Measurements from ENCODE around the gene NCBP2L. TPM values are rescaled to one million over a fixed set of nuclear protein-coding genes. Genes with fewer than 3 reads are reported as not detected.

NCBP2L gene
- polyA plus RNA-seq, 3 donors = not detected

GRCh38 chrX:107823456-107823855, 45.9 kb downstream of the NCBP2L start:
- Histone ChIP-seq H3K4me3 (replicated peaks in 1 of 3; ENCODE audit: low read depth in 2 of 3, low read length in 3 of 3) (no peak overlapping the region), H3K79me2 (ENCODE audit: insufficient read depth, low read length) (no peaks in the 10 kb centered on the region), H4K20me1 (ENCODE audit: insufficient read depth, low read length) (no peaks in the 10 kb centered on the region), H3K27ac (ENCODE audit: low read depth in 1 of 2, low read length in 2 of 2) (no peak overlapping the region), H3K4me2 (replicated peaks; ENCODE audit: extremely low read depth, low read length, poor library complexity, severe bottlenecking) (no peak overlapping the region), H3K36me3 (replicated peaks in 1 of 2; ENCODE audit: control insufficient read depth in 1 of 2, insufficient read depth in 2 of 2, low read length in 2 of 2) (no peaks in the 10 kb centered on the region), H3K4me1 (ENCODE audit: control insufficient read depth in 1 of 2, insufficient read depth in 2 of 2, low read length in 2 of 2) (peaks cover 5 to 6% of the 10 kb centered on the region in 2 donors), H3K9ac (ENCODE audit: insufficient read depth, low read length, poor library complexity, severe bottlenecking) (no peak overlapping the region), H3K27me3 (ENCODE audit: control insufficient read depth in 2 of 2, insufficient read depth in 2 of 2, low read length in 2 of 2) (peaks cover 22 to 35% of the 10 kb centered on the region in 2 donors), H2AFZ (ENCODE audit: insufficient read depth, low read depth, low read length, poor library complexity, severe bottlenecking) (no peak overlapping the region), H3K9me3 (replicated peaks in 1 of 2; ENCODE audit: control insufficient read depth in 1 of 2, insufficient read depth in 1 of 2, low read length in 2 of 2) (peaks cover 9 to 19% of the 10 kb centered on the region in 2 donors)
- DNase-seq = no peak
- no peak for TF ChIP-seq CTCF (IDR thresholded peaks at IDR 0.05)
- H3K4me1 Mint-ChIP-seq = peaks cover 29% of the 10 kb centered on the region
- H3K4me3 Mint-ChIP-seq = peak overlapping the region in 1 of 2 donors; percentile 35
- no peak overlapping the region for H3K27ac Mint-ChIP-seq
- intact Hi-C loops (cut with micrococcal nuclease) = no loop called here
- H3K36me3 Mint-ChIP-seq = no peaks in the 10 kb centered on the region
- H3K27me3 Mint-ChIP-seq (ENCODE audit: low read depth in 3 of 3) = peaks cover 29 to 44% (median 37%) of the 10 kb centered on the region in 3 donors
- no CpG with 5 or more reads among the region's 1 CpG for WGBS (ENCODE audit: insufficient coverage)
- H3K9me3 Mint-ChIP-seq = peaks cover 0 to 16% (median 9%) of the 10 kb centered on the region in 7 donors

- H4K20me1 ChIP-seq (ENCODE audit: insufficient read depth, low read length) = no peaks in the 10 kb centered on the region
- DNase-seq = peak in 1 of 3 donors; percentile 2
- WGBS (ENCODE audit: insufficient coverage) = 0% methylated on average over 17 of the region's 32 CpGs
- H3K9me3 ChIP-seq (replicated peaks in 1 of 2; ENCODE audit: control insufficient read depth in 1 of 2, insufficient read depth in 1 of 2, low read length in 2 of 2) = peaks cover 0 to 3% of the 10 kb centered on the region in 2 donors
- peaks cover 22% of the 10 kb centered on the region for H3K4me1 Mint-ChIP-seq
- H3K27ac ChIP-seq (ENCODE audit: low read depth in 1 of 2, low read length in 2 of 2) = no peak within 1 kb of the TSS
- no peak for TF ChIP-seq CTCF (IDR thresholded peaks at IDR 0.05)
- H3K4me3 Mint-ChIP-seq = peak within 1 kb of the TSS; percentile 59 to 83
- peaks cover 29 to 49% (median 42%) of the 10 kb centered on the region in 3 donors for H3K27me3 Mint-ChIP-seq (ENCODE audit: low read depth in 3 of 3)
- no peaks in the 10 kb centered on the region for H3K36me3 Mint-ChIP-seq
- H3K36me3 ChIP-seq (replicated peaks in 1 of 2; ENCODE audit: control insufficient read depth in 1 of 2, insufficient read depth in 2 of 2, low read length in 2 of 2) = no peaks in the 10 kb centered on the region
- peak within 1 kb of the TSS; percentile 27 for H3K9ac ChIP-seq (ENCODE audit: insufficient read depth, low read length, poor library complexity, severe bottlenecking)
- H3K27ac Mint-ChIP-seq = peak within 1 kb of the TSS in 1 of 7 donors; percentile 61
- intact Hi-C loops (cut with micrococcal nuclease) = no loop called here
- H3K4me3 ChIP-seq (replicated peaks in 1 of 3; ENCODE audit: low read depth in 2 of 3, low read length in 3 of 3) = peak within 1 kb of the TSS; percentile 14 to 53 (median 26)
- peaks cover 0 to 9% (median 3%) of the 10 kb centered on the region in 7 donors for H3K9me3 Mint-ChIP-seq
- no peaks in the 10 kb centered on the region for H3K79me2 ChIP-seq (ENCODE audit: insufficient read depth, low read length)
- peaks cover 34 to 46% of the 10 kb centered on the region in 2 donors for H3K27me3 ChIP-seq (ENCODE audit: control insufficient read depth in 2 of 2, insufficient read depth in 2 of 2, low read length in 2 of 2)
- peak within 1 kb of the TSS; percentile 70 for H3K4me2 ChIP-seq (replicated peaks; ENCODE audit: extremely low read depth, low read length, poor library complexity, severe bottlenecking)
- H2AFZ ChIP-seq (ENCODE audit: insufficient read depth, low read depth, low read length, poor library complexity, severe bottlenecking) = peak within 1 kb of the TSS; percentile 35
- peaks cover 5 to 6% of the 10 kb centered on the region in 2 donors for H3K4me1 ChIP-seq (ENCODE audit: control insufficient read depth in 1 of 2, insufficient read depth in 2 of 2, low read length in 2 of 2)
Measured at GRCh38 chrX:107825698-107826237, 48.2 kb downstream of the NCBP2L start, which contains the start of gene MID2. Gene MID2 (plus strand): TSS chrX:107825866. CDS start chrX:107826427, 561 bp downstream.

Measured in CD14-positive monocyte (primary cell).